Measurements from ENCODE around the gene ADGRV1. TPM values are rescaled to one million over a fixed set of nuclear protein-coding genes. Genes with fewer than 3 reads are reported as not detected.
"Not testable (repeated sequence)": the region's sequence is repeated elsewhere in the genome, so short reads cannot be mapped to it uniquely, and the experiment has no call there.

Gene ADGRV1
- total RNA-seq, 2 experiments from 2014 or later, result 0.26 TPM; not detected in 1

DNA sequence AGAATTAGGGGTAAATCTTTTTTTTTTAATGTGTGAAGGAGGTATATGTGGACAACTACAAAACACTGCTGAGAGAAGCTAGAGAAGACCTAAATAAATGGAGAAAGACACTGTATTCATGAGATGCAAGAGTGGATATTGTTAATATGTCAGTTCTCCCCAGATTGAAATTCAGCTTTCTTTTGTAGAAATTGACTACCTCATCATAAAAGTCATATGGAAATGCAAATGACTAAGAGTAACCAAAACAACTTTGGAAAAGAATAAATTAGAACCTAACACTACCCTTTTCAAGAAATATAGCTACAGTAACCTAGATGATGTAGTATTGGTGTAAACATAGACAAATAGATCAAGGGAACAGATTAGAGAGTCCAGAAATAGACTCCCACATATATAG is 400.7 kb downstream of the ADGRV1 start:
- H3K4me3 Mint-ChIP-seq, result no peak overlapping the region
- POLR2A ChIA-PET, result no interaction called here
- no peak for DNase-seq
- H3K9me3 Mint-ChIP-seq (ENCODE audit: insufficient read depth), result no peaks in the 10 kb centered on the region
- no peak for ATAC-seq
- H3K27ac Mint-ChIP-seq, result no peak overlapping the region
- peaks cover 4% of the 10 kb centered on the region for H3K4me1 Mint-ChIP-seq (ENCODE audit: low read depth)
- CTCF ChIA-PET, result no interaction called here
- H3K36me3 Mint-ChIP-seq (ENCODE audit: low read depth), result no peaks in the 10 kb centered on the region
- peaks cover 2% of the 10 kb centered on the region for H3K27me3 Mint-ChIP-seq (ENCODE audit: low read depth)

DNA sequence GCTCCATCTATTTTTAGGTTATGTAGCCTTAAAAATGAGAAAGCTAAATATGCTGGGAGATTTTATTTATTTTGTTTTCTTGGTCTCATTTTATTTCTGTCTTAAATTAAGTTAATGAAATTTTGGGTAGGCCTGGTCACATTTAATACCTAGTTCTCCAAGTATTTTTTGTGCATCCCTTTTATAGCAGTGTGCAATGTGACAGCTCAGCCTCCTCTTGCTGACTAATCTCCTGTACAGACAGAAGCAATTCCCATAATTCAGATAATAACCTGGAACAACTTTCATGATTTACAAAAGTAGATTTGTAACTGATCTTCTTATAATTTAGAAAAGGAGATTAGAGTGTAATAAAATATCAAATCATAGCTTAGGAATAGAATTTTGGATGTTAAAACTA is 403.9 kb downstream of the ADGRV1 start:
- DNase-seq (no peak), ATAC-seq (no peak)
- ChIA-PET CTCF (interaction anchor here (1.3 kb wide), 1 partner anchor 31 kb away, joined by 3 read pairs; no protein-coding TSS in a partner anchor), POLR2A (interaction anchor here (0.6 kb wide), 1 partner anchor 420 kb away, joined by 3 read pairs; no protein-coding TSS in a partner anchor)
- Mint-ChIP-seq H3K27me3 (ENCODE audit: low read depth) (peaks cover 3% of the 10 kb centered on the region), H3K4me3 (no peak overlapping the region), H3K36me3 (ENCODE audit: low read depth) (no peaks in the 10 kb centered on the region), H3K9me3 (ENCODE audit: insufficient read depth) (no peaks in the 10 kb centered on the region), H3K27ac (no peak overlapping the region), H3K4me1 (ENCODE audit: low read depth) (no peaks in the 10 kb centered on the region)

DNA sequence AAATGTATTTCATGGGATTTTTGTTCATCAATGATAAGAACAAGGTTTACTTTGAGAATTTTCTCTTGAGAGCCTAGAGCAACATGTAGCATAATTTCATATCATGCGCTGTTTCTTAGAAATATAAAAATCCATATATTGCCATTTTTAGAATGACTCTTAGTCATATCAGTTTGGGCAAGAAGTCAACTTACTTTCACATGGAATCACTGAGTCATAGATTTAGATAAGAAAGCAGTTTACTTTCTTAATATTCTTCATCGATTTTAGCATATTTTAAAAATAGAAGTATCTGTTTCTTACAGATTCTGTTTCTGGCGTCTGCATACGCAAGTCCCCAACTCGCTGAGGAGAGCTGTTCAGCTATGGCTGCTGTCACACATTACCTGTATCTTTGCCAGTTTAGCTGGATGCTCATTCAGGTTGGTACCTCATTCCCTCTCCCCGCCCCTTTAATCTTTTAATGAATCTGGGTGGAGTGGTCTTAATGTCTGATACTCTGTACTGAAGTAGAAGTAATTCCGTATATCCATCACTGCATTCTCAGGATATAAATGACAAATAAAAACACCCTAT is 406.6 kb downstream of the ADGRV1 start:
- POLR2A ChIA-PET, result no interaction called here

DNA sequence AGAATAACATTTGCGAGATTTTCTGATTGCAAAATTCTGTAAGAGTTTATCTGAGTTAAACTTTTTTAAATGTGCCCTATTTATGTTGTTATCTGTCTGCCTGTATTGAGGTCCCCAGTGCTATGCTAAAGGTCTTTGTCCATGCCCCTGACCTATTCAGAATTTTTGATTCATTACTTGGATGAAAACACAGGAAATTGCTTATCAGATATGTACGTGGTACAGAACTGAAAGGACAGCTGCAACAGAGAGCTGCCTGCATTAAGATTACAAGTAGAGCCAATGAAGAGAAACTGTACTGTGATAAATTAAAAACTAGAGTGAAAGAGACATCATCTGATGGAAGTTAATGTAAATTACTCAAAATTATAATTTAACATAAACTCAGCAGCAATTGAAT is 408.8 kb downstream of the ADGRV1 start:
- H3K27ac Mint-ChIP-seq, result no peak overlapping the region
- ChIA-PET POLR2A (no interaction called here), CTCF (no interaction called here)
- peaks cover 3% of the 10 kb centered on the region for H3K27me3 Mint-ChIP-seq (ENCODE audit: low read depth)
- H3K9me3 Mint-ChIP-seq (ENCODE audit: insufficient read depth), result no peaks in the 10 kb centered on the region
- no peaks in the 10 kb centered on the region for H3K4me1 Mint-ChIP-seq (ENCODE audit: low read depth)
- no peaks in the 10 kb centered on the region for H3K36me3 Mint-ChIP-seq (ENCODE audit: low read depth)
- DNase-seq, result no peak
- no peak overlapping the region for H3K4me3 Mint-ChIP-seq
- ATAC-seq, result no peak

More for the DNA sequence above, 406.6 kb downstream of the ADGRV1 start:
- peaks cover 3% of the 10 kb centered on the region for H3K27me3 Mint-ChIP-seq (ENCODE audit: low read depth)
- no peaks in the 10 kb centered on the region for H3K36me3 Mint-ChIP-seq (ENCODE audit: low read depth)
- DNase-seq (no peak), ATAC-seq (no peak)
- no peaks in the 10 kb centered on the region for H3K4me1 Mint-ChIP-seq (ENCODE audit: low read depth)
- no peak overlapping the region for H3K27ac Mint-ChIP-seq
- CTCF ChIA-PET, result no interaction called here
- no peaks in the 10 kb centered on the region for H3K9me3 Mint-ChIP-seq (ENCODE audit: insufficient read depth)
- H3K4me3 Mint-ChIP-seq, result no peak overlapping the region

DNA sequence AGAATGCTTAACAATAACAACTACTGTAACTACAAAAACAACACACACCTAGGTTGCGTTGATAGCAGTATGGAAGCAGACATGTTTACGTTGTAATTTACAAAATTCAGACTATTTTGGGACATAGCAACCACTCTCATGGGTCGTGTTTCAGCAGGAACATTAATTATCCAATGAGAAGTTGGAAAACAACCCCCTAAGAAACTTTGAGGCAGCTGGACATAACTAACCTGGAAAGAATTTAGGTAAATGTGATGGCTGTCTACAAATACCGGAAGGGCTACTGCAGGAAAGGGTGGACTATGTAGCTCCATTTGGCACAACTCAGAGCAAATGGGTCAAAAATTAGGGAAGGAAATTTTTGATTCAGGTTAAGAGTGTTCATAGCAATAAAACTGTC is 409.3 kb downstream of the ADGRV1 start:
- ATAC-seq (no peak), DNase-seq (no peak)
- Mint-ChIP-seq H3K27me3 (ENCODE audit: low read depth) (peaks cover 3% of the 10 kb centered on the region), H3K27ac (no peak overlapping the region), H3K36me3 (ENCODE audit: low read depth) (no peaks in the 10 kb centered on the region), H3K4me3 (no peak overlapping the region), H3K4me1 (ENCODE audit: low read depth) (no peaks in the 10 kb centered on the region), H3K9me3 (ENCODE audit: insufficient read depth) (no peaks in the 10 kb centered on the region)
- ChIA-PET POLR2A (no interaction called here), CTCF (no interaction called here)

DNA sequence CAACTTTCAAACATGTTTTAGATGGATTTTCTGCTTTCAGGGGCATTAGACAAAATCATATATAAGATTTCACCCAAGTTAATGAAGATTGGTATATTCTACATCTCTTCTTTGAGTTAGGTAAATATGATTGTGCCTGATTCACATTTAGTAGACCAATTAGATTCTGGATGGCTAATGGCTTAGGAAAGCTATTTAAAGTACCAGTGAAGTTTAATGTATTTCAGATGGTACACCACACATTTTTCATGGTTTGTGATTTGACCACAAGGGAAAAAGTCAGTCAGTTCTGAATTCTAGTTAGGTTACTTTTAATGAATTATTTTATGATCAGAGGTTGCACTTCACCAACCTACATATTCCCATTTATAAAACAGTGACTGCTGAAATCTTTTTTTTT is 409.7 kb downstream of the ADGRV1 start:
- no peak overlapping the region for H3K4me3 Mint-ChIP-seq
- H3K4me1 Mint-ChIP-seq (ENCODE audit: low read depth), result no peaks in the 10 kb centered on the region
- CTCF ChIA-PET, result no interaction called here
- ATAC-seq, result no peak
- no peak for DNase-seq
- H3K9me3 Mint-ChIP-seq (ENCODE audit: insufficient read depth), result no peaks in the 10 kb centered on the region
- no peaks in the 10 kb centered on the region for H3K36me3 Mint-ChIP-seq (ENCODE audit: low read depth)
- no peak overlapping the region for H3K27ac Mint-ChIP-seq
- POLR2A ChIA-PET, result no interaction called here
- peaks cover 3% of the 10 kb centered on the region for H3K27me3 Mint-ChIP-seq (ENCODE audit: low read depth)

DNA sequence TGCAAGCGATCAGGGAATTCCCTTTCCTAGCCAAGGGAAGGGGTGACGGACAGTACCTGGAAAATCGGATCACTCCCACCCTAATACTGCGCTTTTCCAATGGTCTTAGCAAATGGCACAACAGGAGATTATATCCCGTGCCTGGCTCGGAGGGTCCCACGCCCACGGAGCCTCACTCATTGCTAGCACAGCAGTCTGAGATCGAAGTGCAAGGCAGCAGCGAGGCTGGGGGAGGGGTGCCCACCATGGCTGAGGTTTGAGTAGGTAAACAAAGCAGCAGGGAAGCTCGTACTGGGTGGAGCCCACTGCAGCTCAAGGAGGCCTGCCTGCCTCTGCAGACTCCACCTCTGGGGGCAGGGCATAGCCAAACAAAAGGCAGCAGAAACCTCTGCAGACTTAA is 411.3 kb downstream of the ADGRV1 start:
- H3K36me3 Mint-ChIP-seq (ENCODE audit: low read depth); ATAC-seq; DNase-seq; H3K9me3 Mint-ChIP-seq (ENCODE audit: insufficient read depth); H3K4me3 Mint-ChIP-seq; CTCF ChIA-PET; H3K27ac Mint-ChIP-seq; H3K27me3 Mint-ChIP-seq (ENCODE audit: low read depth); POLR2A ChIA-PET; H3K4me1 Mint-ChIP-seq (ENCODE audit: low read depth): not testable (repeated sequence)

DNA sequence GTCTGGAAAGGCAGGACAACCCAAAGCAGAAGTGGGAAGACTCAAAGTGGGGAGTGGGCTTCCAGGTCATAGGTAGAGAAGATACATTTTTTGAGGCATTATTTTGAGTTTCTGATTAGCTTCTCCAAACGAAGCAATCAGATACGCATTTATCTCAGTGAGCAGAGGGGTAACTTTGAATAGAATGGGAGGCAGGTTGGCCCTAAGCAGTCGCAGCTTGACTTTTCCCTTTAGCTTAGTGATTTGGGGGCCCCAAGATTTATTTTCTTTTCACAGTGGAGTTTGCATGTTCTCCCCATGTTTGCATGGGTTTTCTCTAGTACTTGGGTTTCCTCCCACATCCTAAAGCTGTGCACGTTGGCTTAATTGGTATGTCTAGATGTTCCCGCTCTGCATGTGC is 422.6 kb downstream of the ADGRV1 start:
- no peaks in the 10 kb centered on the region for H3K9me3 Mint-ChIP-seq (ENCODE audit: insufficient read depth)
- no peak overlapping the region for H3K4me3 Mint-ChIP-seq
- ChIA-PET CTCF (no interaction called here), POLR2A (no interaction called here)
- no peak for DNase-seq
- no peak for ATAC-seq
- peaks cover 3% of the 10 kb centered on the region for H3K27me3 Mint-ChIP-seq (ENCODE audit: low read depth)
- no peak overlapping the region for H3K27ac Mint-ChIP-seq
- H3K36me3 Mint-ChIP-seq (ENCODE audit: low read depth), result no peaks in the 10 kb centered on the region
- H3K4me1 Mint-ChIP-seq (ENCODE audit: low read depth), result no peaks in the 10 kb centered on the region

DNA sequence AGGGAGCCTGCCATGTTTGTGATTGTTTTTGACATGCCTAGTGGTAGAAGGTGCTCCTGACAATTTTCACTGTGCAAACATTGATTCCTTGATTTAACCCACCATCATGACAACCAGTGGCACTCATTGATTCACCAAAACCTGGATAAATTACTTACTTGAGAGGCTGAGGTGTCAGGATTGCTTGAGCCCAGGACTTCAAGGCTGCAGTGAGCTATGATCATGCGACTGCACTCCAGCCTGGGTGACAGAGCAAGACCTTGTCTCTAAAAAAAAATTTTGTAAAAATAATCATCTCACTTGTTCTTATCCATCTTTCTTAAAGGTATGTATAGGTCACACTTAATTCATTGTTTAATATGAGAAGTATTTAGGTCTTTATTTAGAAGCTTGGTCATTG is 423.2 kb downstream of the ADGRV1 start:
- Mint-ChIP-seq H3K27ac (no peak overlapping the region), H3K4me1 (ENCODE audit: low read depth) (no peaks in the 10 kb centered on the region), H3K27me3 (ENCODE audit: low read depth) (peaks cover 3% of the 10 kb centered on the region), H3K9me3 (ENCODE audit: insufficient read depth) (no peaks in the 10 kb centered on the region), H3K4me3 (no peak overlapping the region), H3K36me3 (ENCODE audit: low read depth) (no peaks in the 10 kb centered on the region)
- CTCF ChIA-PET, result no interaction called here
- no peak for DNase-seq
- POLR2A ChIA-PET, result no interaction called here
- ATAC-seq, result no peak

DNA sequence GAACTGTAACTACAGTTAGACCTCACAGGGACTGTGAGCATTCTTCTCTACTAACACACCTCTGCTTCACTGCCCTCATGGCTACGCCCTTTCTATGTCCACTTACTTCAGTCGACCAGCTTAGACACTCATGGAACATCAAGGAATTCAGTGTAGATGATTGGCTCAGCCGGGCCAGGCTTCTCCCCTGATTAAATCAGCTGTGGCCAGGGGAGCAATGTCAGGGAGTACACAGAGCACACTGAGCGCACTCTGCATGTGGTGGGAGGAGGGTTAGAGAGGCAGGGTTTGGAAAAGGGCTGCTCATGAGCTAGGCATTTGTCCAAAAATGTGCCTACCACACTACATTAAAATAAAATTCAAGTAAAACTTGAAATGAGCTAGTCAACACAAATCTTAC is 424.0 kb downstream of the ADGRV1 start:
- POLR2A ChIA-PET, result no interaction called here
- CTCF ChIA-PET, result no interaction called here
- H3K9me3 Mint-ChIP-seq (ENCODE audit: insufficient read depth), result no peaks in the 10 kb centered on the region
- no peak overlapping the region for H3K4me3 Mint-ChIP-seq
- no peak for DNase-seq
- no peaks in the 10 kb centered on the region for H3K27me3 Mint-ChIP-seq (ENCODE audit: low read depth)
- no peaks in the 10 kb centered on the region for H3K36me3 Mint-ChIP-seq (ENCODE audit: low read depth)
- no peaks in the 10 kb centered on the region for H3K4me1 Mint-ChIP-seq (ENCODE audit: low read depth)
- no peak overlapping the region for H3K27ac Mint-ChIP-seq
- ATAC-seq, result no peak

DNA sequence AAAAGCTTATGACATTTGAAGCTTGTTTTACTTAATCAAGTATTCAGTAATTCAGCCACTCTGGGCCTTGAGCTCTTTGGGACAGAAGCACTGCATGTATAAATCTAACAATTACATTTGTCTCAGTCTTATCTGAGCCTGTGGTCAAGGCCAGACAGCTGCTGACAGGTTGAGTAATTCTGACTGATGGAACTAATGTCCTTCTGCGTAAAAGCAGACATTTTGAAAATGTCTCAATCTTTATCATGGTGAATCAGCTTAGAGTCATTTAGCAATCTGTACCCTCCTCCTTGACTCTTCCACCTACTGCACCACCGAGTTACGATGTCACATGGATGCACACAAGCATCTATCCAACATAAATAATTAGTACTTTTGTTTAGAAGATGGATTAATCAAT is 424.6 kb downstream of the ADGRV1 start:
- H3K27ac Mint-ChIP-seq, result no peak overlapping the region
- H3K9me3 Mint-ChIP-seq (ENCODE audit: insufficient read depth), result no peaks in the 10 kb centered on the region
- H3K27me3 Mint-ChIP-seq (ENCODE audit: low read depth), result no peaks in the 10 kb centered on the region
- no peak overlapping the region for H3K4me3 Mint-ChIP-seq
- no peaks in the 10 kb centered on the region for H3K4me1 Mint-ChIP-seq (ENCODE audit: low read depth)
- no peak for DNase-seq
- ATAC-seq, result no peak
- ChIA-PET CTCF (no interaction called here), POLR2A (no interaction called here)
- no peaks in the 10 kb centered on the region for H3K36me3 Mint-ChIP-seq (ENCODE audit: low read depth)

DNA sequence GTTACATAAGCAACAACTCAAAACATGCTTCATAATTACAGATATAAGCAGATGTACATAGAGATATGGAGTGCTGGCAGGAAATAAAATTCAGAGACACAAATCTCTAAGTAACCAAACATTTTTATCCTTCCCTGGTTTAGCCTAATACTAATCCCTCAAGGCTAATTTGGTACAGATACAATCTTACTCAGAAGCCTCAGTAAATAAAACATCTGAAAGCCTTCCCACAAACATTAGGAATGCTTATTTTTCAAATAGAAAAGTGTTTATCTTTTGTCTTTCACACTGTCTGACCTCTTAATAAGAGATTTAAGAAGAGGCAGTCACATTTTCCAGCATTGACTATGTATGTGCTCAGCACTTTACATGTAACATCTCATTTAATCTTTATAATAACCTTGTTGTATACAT is 425.1 kb downstream of the ADGRV1 start:
- H3K27ac Mint-ChIP-seq, result no peak overlapping the region
- ChIA-PET POLR2A (no interaction called here), CTCF (no interaction called here)
- H3K36me3 Mint-ChIP-seq (ENCODE audit: low read depth), result no peaks in the 10 kb centered on the region
- no peak for ATAC-seq
- no peaks in the 10 kb centered on the region for H3K4me1 Mint-ChIP-seq (ENCODE audit: low read depth)
- DNase-seq, result no peak
- no peaks in the 10 kb centered on the region for H3K9me3 Mint-ChIP-seq (ENCODE audit: insufficient read depth)
- H3K27me3 Mint-ChIP-seq (ENCODE audit: low read depth), result no peaks in the 10 kb centered on the region
- no peak overlapping the region for H3K4me3 Mint-ChIP-seq

DNA sequence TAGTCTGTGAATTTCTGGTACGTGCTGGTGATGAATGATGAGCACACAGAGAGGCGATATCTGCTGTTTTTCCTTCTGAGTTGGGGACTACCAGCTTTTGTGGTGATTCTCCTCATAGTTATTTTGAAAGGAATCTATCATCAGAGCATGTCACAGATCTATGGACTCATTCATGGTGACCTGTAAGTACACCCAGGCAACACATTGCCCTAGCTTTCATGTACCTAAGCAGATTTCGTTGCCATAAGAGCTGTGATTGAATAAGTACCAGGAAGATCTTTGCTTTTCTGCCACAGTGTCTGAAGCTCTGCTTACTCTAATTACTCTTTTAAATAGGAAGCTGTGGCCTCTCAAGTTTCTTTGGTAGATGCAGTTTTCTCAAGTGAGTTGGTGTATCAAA is 426.7 kb downstream of the ADGRV1 start:
- Mint-ChIP-seq H3K9me3 (ENCODE audit: insufficient read depth) (no peaks in the 10 kb centered on the region), H3K4me3 (no peak overlapping the region), H3K36me3 (ENCODE audit: low read depth) (no peaks in the 10 kb centered on the region), H3K4me1 (ENCODE audit: low read depth) (no peaks in the 10 kb centered on the region), H3K27me3 (ENCODE audit: low read depth) (no peaks in the 10 kb centered on the region), H3K27ac (no peak overlapping the region)
- DNase-seq (no peak), ATAC-seq (no peak)
- ChIA-PET CTCF (no interaction called here), POLR2A (no interaction called here)

Measured in activated CD8-positive, alpha-beta T cell treated with anti-CD3 and anti-CD28 coated beads, Interleukin-2, amount 10 ng/mL, durations not matched to agents 7 days and 5 days (primary cell).